HG02610 (cell line): ENCODE results near the gene KRTAP5-5.
"Not testable (repeated sequence)": the region's sequence is repeated elsewhere in the genome, so short reads cannot be mapped to it uniquely, and the experiment has no call there.

ENCODE experiments used
- ATAC-seq: cut with Tn5 transposase; IDR thresholded peaks from one replicate; pipeline ENCODE4 v1.9.1; 2021; ENCODE audit warnings: mild to moderate bottlenecking, moderate library complexity; ENCODE audit not compliant: unreplicated experiment

KRTAP5-5 gene

DNA sequence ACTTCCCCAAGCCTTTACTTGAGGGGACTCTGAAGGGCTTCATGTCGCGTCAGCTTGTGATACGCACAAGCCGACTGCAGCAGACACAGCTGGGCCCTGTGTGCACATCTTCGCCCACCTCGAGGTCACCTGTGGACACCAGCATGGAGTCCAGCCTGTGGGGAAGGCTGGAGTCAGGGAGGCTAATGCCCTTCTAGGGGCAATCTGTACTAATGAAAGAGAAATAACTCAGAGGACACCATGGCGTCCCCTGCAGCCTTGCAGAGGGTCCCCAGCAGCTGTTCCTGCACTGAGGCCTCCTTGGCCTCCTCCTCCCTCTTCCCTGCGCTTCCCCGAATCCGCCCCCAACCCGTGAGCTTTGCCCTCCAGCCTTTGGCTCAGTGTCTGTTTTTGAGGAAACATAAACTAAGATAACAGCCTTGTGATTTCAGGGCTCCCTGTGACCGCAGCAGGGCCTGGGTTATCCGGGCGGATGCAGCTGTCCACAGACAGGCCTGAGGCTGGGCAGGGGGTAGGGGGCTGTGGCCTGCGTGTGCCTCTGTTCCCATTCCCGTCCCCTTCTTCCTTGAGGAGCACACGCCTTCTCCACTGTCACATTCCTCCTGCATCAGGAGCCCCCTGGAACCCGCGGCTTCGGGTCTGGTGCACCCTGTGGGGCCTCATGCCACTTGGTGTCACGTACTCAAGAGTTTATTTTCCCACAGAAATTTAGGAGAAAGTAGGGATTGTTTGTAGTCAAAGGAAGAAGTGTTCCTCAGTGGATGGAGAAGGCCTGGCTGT lies 25.0 kb downstream of the KRTAP5-5 start:
- ATAC-seq = no peak

GRCh38 chr11:1655168-1656060 lies 25.8 kb downstream of the KRTAP5-5 start:
- ATAC-seq = no peak

- no peak for ATAC-seq
Measured at GRCh38 chr11:1656061-1656441, 26.5 kb downstream of the KRTAP5-5 start.

GRCh38 chr11:1656670-1657069 lies 27.1 kb downstream of the KRTAP5-5 start:
- ATAC-seq = no peak

DNA sequence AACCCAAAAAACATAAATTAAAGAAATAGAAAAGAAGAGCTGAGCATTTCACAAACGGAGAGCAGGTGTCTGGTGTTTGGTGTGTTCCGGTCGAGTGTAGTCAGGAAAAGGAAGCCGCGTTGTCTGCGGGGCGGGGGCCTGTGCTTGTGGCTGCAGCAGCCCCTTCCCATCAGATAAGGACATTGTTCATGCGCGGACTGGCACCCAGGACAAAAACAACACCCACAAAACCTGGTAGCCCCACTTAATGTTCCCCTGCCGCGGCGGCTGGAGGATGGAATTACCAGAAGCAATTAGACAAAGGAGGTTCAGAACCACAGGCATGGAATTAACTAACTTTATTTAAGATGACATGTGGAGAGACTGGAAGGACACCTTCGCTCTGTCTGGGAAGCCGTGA lies 29.9 kb downstream of the KRTAP5-5 start:
- ATAC-seq = no peak

DNA sequence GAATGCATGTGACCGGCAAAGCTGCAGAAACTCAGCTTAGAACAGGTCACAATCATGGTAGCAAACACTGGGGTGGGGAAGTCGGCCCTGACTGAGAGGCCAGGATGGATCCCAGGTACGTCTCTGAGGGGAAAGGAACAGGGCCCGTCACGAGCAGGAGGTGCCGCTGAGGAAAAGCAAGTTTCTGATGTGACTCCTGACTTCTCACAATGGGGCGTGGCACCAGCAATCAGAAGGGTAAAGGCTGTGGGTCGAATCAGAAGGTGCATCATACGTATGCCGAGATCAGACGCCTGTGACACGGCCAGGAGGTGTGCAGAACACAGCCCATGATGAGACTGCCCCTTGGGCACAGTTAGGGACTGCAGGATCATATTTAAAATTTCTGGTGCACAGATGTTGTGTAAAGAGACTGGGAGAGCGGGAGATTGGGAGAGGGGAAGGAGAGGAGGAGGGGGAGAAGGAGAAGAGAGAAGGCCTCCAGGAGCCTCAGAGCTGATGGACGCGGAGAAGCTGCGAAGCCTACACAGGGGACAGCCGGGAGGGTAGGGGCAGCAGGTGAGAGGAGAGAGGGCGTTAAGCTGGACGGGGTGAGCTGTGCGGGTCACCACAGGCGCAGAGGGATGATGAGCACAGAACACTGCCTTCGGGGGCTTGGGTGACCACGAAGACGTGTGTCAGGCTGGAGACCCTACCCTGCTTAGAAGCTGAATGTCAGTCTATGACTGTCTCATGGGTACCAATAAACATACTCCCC lies 30.7 kb downstream of the KRTAP5-5 start:
- ATAC-seq = no peak

DNA sequence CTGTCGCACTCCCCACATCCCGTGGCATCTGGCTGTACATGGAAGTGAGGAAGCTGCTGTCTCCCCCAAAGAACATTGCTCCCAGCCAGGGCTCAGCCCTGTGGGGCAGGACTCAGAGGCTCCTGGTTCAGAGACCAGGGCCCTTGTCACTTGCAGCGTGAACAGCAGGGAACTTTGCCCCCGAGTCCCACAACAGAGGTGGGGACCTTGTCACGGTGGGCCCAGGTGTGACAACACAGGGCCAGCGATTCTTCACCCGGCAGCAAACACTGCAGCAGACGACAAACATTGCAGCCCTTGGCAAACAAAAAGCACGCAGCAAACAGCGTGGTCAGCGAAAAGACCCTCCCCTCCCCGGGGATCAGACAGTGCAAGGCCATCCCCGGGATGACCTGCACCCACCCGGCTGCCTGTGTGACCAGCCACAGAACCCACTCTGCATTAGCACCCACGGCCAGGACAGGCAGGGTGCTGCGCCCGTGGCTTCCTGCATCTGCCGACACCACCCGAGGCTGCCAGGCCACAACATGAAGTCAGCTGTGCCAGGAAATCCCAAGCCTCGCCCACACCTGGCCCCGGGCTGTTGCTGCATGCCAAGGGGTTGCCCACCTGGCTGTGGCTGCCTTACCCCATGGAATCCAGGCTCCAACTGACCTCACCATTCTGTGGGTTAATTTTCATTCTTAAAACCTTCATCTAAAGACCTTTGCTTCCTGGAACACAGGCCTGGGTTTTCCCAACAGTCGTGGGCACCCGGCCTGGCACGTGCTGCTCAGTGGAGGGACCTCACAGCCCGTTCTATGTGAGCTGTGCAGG lies 32.1 kb downstream of the KRTAP5-5 start:
- ATAC-seq = not testable (repeated sequence)

GRCh38 chr11:1662699-1663283 lies 33.2 kb downstream of the KRTAP5-5 start:
- not testable (repeated sequence) for ATAC-seq

- ATAC-seq = no peak
Measured at GRCh38 chr11:1665313-1665712, 35.7 kb downstream of the KRTAP5-5 start.

DNA sequence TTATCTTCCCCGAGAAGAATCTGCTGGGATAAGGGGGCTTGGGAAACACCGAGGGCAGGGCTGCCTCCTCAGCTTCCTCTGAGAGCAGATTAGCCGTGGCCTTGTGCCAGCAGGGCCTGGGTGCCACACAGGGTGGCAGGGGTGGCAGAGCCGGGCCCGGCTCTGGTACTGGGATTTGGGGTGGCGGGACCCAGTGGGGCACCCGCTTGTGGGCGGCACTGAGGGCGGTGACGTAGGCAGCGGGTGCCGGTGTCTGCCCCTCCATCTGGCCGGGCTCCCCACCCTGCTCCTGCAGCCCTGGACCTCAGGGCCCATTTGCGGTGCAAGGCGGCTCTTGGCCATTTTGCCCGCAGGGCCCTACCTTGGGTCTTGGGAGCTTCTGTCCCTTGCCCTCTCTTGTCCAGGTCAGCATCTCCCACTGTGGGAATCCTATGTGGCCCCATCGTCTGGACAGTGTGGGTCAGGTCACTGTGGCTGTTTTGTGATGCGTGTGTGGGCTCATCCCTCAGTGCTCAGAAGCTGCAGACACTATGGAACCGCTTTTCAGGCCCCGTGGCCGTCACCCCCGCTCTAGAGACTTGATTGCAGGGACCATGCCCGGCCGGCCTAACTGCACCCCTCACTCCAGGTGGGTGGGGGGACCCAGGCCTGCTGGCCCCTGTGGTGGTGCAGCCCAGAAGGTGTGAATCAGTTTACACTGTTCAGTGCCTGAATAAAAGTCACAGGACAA lies 37.7 kb downstream of the KRTAP5-5 start:
- no peak for ATAC-seq

DNA sequence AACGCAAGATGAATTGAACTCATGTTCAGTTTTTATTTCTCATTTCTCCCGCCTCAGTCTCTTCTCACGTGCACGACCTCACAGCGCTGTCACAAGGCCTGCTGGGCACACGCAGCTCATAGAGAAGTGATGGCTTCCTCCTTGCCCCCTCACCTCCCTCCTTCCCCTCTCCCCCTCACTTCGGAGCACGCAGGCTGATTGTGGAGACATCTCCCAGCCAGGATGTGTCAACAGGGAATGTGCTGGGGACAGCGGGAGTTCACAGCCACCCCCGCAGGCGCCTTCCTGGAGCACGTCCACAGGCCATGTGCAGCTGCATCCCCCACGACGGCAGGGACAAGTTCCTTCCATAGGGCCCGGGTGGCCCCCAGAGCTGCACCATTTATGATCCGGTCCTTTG lies 38.3 kb downstream of the KRTAP5-5 start:
- ATAC-seq = no peak

- ATAC-seq = no peak
Measured at GRCh38 chr11:1668911-1669473, 39.4 kb downstream of the KRTAP5-5 start.

DNA sequence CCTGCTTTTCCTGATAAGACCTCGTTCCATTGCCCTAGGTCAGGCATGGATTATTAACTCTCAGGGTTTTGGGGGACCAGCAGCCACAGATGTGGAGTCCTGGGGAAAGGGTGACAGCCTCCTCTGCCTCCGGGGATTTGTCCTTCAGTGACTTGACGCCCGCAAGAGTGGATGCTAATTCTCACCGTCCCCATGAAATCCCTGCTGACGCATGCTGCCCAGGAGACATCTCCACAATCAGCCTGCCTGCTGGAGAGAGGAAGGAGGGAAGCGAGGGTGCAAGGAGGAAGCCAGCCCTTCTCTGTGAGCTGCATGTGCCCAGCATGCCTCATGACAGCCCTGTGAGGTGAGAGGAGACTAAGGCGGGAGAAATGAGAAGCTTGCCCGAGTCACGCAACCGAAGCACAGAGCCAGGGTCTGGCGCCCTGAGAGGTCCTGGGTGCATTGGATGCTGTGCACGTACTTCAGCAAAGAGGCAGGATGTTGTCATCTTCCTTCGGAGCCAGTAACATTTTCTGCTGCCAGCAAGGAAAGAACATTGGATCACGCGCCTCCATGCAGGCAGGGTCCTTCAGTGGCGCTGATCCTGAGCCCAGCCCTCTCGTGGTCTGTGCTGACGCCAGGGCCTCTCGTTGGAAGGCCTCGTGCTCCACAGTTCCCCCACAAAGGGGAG lies 40.1 kb downstream of the KRTAP5-5 start:
- no peak for ATAC-seq

GRCh38 chr11:1670457-1670856 lies 40.9 kb downstream of the KRTAP5-5 start:
- not testable (repeated sequence) for ATAC-seq

DNA sequence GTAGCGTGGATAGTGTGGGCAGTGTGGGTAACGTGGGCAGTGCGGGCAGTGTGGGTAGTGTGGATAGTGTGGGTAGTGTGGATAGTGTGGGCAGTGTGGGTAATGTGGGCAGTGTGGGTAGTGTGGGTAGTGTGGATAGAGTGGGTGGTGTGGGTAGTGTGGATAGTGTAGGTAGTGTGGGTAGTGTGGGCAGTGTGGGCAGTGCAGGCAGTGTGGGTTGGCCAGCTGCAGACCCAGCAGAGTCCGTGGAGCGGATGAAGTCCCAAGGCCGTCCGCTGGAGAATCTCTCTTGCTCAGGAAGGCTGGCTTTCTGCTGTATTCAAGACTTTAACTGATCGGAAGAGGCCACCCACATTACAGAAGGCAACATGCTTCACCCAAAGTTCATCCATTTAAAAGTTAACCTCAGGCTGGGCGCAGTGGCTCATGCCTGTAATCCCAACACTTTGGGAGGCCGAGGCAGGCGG lies 41.4 kb downstream of the KRTAP5-5 start:
- ATAC-seq = no peak

GRCh38 chr11:1671658-1672057 lies 42.1 kb downstream of the KRTAP5-5 start:
- no peak for ATAC-seq

- ATAC-seq = no peak
Measured at GRCh38 chr11:1672613-1673350, 43.2 kb downstream of the KRTAP5-5 start.
